Panc1 (cell line): ENCODE measurements around the gene SRGAP2B.
"Not testable (repeated sequence)": the region's sequence is repeated elsewhere in the genome, so short reads cannot be mapped to it uniquely, and the experiment has no call there.

Experiments used
- TCF7L2 ChIP-seq: IDR thresholded peaks from 2 replicates; pipeline ENCODE4 v1.6.1; 2011; ENCODE audit warnings: mild to moderate bottlenecking, low read depth, low read length, inconsistent platforms
- TF ChIP-seq, protein P1 (sequence below): fragments of 450-650 bp; IDR thresholded peaks from 2 replicates; pipeline ENCODE4 v1.5.1; 2017; ENCODE audit warnings: mild to moderate bottlenecking
- TF ChIP-seq, protein P2 (sequence below), 2 experiments: IDR thresholded peaks; 2 replicates each; pipeline ENCODE4 v1.6.1; 2011 to 2012; ENCODE audit warnings: low read depth in 2 of 2, control low read depth in 1 of 2, low read length in 1 of 2, mild to moderate bottlenecking in 1 of 2, moderate library complexity in 1 of 2; ENCODE audit not compliant: insufficient read depth in 1 of 2

DNA sequence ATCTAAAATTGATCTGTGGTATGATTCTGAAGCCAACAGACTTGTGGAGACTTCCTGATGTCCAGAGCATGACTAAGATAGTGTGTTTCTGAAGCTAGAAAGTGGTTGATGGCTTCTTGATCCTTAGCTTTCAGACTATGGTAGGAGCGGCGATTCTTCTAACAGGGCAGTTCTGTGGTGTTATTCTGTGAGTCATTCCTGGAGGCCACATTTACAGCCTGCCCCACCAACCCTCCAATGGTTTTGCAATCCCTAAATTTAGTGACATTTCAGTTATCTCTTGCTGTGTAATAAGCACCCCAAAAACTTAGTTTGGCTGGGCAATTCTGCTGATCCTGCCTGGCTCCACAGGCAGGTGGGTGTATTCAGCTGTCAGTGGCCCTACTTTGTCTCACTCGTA lies 24.7 kb upstream of the SRGAP2B start:
- TF ChIP-seq, protein P1, sequence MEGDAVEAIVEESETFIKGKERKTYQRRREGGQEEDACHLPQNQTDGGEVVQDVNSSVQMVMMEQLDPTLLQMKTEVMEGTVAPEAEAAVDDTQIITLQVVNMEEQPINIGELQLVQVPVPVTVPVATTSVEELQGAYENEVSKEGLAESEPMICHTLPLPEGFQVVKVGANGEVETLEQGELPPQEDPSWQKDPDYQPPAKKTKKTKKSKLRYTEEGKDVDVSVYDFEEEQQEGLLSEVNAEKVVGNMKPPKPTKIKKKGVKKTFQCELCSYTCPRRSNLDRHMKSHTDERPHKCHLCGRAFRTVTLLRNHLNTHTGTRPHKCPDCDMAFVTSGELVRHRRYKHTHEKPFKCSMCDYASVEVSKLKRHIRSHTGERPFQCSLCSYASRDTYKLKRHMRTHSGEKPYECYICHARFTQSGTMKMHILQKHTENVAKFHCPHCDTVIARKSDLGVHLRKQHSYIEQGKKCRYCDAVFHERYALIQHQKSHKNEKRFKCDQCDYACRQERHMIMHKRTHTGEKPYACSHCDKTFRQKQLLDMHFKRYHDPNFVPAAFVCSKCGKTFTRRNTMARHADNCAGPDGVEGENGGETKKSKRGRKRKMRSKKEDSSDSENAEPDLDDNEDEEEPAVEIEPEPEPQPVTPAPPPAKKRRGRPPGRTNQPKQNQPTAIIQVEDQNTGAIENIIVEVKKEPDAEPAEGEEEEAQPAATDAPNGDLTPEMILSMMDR = not testable (repeated sequence)
- TF ChIP-seq TCF7L2 = not testable (repeated sequence)
- TF ChIP-seq, protein P2, sequence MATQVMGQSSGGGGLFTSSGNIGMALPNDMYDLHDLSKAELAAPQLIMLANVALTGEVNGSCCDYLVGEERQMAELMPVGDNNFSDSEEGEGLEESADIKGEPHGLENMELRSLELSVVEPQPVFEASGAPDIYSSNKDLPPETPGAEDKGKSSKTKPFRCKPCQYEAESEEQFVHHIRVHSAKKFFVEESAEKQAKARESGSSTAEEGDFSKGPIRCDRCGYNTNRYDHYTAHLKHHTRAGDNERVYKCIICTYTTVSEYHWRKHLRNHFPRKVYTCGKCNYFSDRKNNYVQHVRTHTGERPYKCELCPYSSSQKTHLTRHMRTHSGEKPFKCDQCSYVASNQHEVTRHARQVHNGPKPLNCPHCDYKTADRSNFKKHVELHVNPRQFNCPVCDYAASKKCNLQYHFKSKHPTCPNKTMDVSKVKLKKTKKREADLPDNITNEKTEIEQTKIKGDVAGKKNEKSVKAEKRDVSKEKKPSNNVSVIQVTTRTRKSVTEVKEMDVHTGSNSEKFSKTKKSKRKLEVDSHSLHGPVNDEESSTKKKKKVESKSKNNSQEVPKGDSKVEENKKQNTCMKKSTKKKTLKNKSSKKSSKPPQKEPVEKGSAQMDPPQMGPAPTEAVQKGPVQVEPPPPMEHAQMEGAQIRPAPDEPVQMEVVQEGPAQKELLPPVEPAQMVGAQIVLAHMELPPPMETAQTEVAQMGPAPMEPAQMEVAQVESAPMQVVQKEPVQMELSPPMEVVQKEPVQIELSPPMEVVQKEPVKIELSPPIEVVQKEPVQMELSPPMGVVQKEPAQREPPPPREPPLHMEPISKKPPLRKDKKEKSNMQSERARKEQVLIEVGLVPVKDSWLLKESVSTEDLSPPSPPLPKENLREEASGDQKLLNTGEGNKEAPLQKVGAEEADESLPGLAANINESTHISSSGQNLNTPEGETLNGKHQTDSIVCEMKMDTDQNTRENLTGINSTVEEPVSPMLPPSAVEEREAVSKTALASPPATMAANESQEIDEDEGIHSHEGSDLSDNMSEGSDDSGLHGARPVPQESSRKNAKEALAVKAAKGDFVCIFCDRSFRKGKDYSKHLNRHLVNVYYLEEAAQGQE (IDR thresholded peaks at IDR 0.05; ENCODE audit: insufficient read depth in 1 of 2, low read depth in 2 of 2, low read length in 1 of 2) = not testable (repeated sequence)
